Ovary (tissue), 9 donors: ENCODE data around the gene UBE2I. TPM values are rescaled to one million over a fixed set of nuclear protein-coding genes. Genes with fewer than 3 reads are reported as not detected.

Experiments
- DNase-seq, 5 donors: peaks; one replicate each; pipeline ENCODE4 v3.0.0-alpha.2; 2019 to 2020
- H3K27ac ChIP-seq, 2 donors: fragments of 200-600 bp; one replicate each; pipeline versions ENCODE4 v1.5.1 to v1.8.0; 2019 to 2022
- H3K27me3 ChIP-seq: fragments of 200-600 bp; one replicate; pipeline ENCODE4 v1.8.0; 2022
- H3K36me3 ChIP-seq: fragments of 200-600 bp; sonication (generic); one replicate; pipeline ENCODE4 v1.5.1; 2019
- H3K4me1 ChIP-seq: one replicate; pipeline ENCODE4 v1.8.1; 2013; ENCODE audit warnings: mild to moderate bottlenecking, moderate library complexity; ENCODE audit not compliant: insufficient read depth
- H3K4me3 ChIP-seq: fragments of 200-600 bp; sonication (generic); one replicate; pipeline ENCODE4 v1.5.1; 2017
- H3K9me3 ChIP-seq, 2 donors: fragments of 200-600 bp in 1 of 2; sonication (generic) in 1 of 2; one replicate each; pipeline versions ENCODE4 v1.5.1 to v1.8.1; 2013 to 2019; ENCODE audit warnings: mild to moderate bottlenecking in 1 of 2, moderate library complexity in 1 of 2
- EP300 ChIP-seq: sonication (generic); formaldehyde crosslinking; IDR thresholded peaks from one replicate; pipeline ENCODE4 v1.6.1; 2017; ENCODE audit warnings: antibody characterized with exemption
- POLR2A ChIP-seq: fragments of 450-650 bp; IDR thresholded peaks from one replicate; pipeline ENCODE4 v1.6.1; 2017; ENCODE audit warnings: antibody characterized with exemption, mild to moderate bottlenecking, moderate library complexity
- WGBS, 3 donors: extraction: QIAGEN DNeasy Blood & Tissue Kit in 1 of 3; methylation state at CpG; one replicate each; pipeline versions ENCODE4 v1.1.5 to v1.1.7; 2013 to 2017; 5-methylcytosine and 5-hydroxymethylcytosine counted together
- intact Hi-C, 4 donors: fragments of 100-400 bp; cut with DNase I; formaldehyde crosslinking; loops; one replicate each; pipeline versions ENCODE4 v1.11.0 to v1.15.1; 2022 to 2023
- polyA plus RNA-seq, 2 donors: library from polyadenylated mRNA; stranded (reverse); fragments of 200-250 nt in 1 of 2; fragments of 350-450 nt in 1 of 2; fragmentation: Illumina TruSeq in 1 of 2; extraction: RNeasy Lipid Tissue Mini Kit (QIAGEN cat#74804) in 1 of 2; gene quantifications; one replicate each; pipeline ENCODE4 v1.2.3, GENCODE V29; 2013 to 2014
- total RNA-seq, 7 donors: library from RNA; depleted of rRNA in 2 of 7; stranded (reverse); fragments of >200 nt in 2 of 7; fragmentation: NEBNext Ultra II Directional in 3 of 7; extraction: Animal tissue kit (Norgen Biotek cat#: 25700) in 3 of 7; gene quantifications; one replicate each; pipeline versions ENCODE4 v1.1.0 to v1.2.4, GENCODE V29; 2016 to 2023
- TF ChIP-seq, protein P1 (sequence below), 3 donors: fragments of 450-650 bp in 2 of 3; fragments of 200-600 bp in 1 of 3; IDR thresholded peaks; one replicate each; pipeline versions ENCODE4 v1.5.1 to v1.8.0; 2016 to 2022; ENCODE audit warnings: antibody characterized with exemption in 3 of 3, mild to moderate bottlenecking in 1 of 3
- donor health status: DM: no; HTN: no; CAD: no; lungs with moderate emphysema.
- donor health status: DM: no; HTN: no; CAD: no.
- donor health status: Bipolar disorder and iron deficiency.
- donor health status: DM: yes; HTN: yes; CAD: no.
- donor health status: DM: no; HTN: no; CAD: no.
- donor health status: DM: yes; HTN: yes; CAD: no.

The UBE2I gene
- total and polyA plus RNA-seq, 9 donors = 63.9 to 258 (median 145) TPM

DNA sequence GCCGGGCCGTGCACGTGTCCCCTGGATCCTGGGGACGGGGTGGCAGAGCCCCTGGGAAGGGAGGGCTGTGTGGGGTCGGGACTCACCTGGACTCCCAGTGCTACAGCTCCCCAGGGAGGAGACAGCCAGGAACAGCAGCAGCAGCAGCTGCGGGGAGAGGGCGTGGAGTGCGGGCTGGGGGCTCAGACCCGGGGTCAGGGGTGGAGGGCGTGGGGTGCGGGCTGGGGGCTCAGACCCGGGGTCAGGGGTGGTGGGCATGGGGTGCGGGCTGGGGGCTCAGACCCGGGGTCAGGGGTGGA lies 32.9 kb upstream of the UBE2I start:
- no peaks in the 10 kb centered on the region for H3K27me3 ChIP-seq
- WGBS, 3 donors = 70 to 78% (median 73%) methylated on average over 10 to 14 of the region's 14 CpGs
- intact Hi-C loops = no loop called here

DNA sequence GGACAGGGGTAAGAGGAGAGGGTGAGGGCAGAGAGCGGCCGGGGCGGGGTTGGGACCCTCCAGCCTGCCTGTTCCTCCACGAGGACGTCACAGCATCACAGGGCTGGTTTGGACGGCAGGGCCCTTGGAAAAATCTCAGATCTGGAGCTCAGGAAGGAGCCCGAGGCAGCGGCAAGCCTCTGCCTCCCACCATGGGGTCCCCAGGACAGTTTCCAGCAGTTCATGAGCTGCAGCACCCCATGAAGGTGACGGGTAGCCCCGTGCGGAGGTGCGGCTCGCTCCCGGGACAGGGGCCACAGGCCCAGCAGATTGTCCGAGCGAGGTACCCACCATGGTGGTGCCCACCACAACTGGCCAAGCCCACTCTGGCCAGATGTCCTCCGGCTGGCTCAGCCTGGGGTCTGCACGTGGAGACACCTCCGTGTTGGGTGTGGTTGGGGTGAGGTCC lies 32.3 kb upstream of the UBE2I start:
- Histone ChIP-seq H3K27me3 (no peaks in the 10 kb centered on the region), H3K4me3 (no peak overlapping the region), H3K36me3 (no peaks in the 10 kb centered on the region), H3K9me3 (no peaks in the 10 kb centered on the region), H3K4me1 (no peaks in the 10 kb centered on the region), H3K27ac (no peak overlapping the region)
- intact Hi-C loops = no loop called here
- DNase-seq = no peak
- WGBS, 3 donors = 66 to 76% (median 72%) methylated on average over 16 to 19 of the region's 19 CpGs
- no peak for TF ChIP-seq EP300
- TF ChIP-seq, protein P1, sequence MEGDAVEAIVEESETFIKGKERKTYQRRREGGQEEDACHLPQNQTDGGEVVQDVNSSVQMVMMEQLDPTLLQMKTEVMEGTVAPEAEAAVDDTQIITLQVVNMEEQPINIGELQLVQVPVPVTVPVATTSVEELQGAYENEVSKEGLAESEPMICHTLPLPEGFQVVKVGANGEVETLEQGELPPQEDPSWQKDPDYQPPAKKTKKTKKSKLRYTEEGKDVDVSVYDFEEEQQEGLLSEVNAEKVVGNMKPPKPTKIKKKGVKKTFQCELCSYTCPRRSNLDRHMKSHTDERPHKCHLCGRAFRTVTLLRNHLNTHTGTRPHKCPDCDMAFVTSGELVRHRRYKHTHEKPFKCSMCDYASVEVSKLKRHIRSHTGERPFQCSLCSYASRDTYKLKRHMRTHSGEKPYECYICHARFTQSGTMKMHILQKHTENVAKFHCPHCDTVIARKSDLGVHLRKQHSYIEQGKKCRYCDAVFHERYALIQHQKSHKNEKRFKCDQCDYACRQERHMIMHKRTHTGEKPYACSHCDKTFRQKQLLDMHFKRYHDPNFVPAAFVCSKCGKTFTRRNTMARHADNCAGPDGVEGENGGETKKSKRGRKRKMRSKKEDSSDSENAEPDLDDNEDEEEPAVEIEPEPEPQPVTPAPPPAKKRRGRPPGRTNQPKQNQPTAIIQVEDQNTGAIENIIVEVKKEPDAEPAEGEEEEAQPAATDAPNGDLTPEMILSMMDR (IDR thresholded peaks at IDR 0.05) = no peak
- TF ChIP-seq POLR2A = no peak

More for the DNA sequence above, 32.9 kb upstream of the UBE2I start:
- no peak overlapping the region for H3K4me3 ChIP-seq
- H3K9me3 ChIP-seq = no peaks in the 10 kb centered on the region
- no peak for TF ChIP-seq POLR2A
- TF ChIP-seq, protein P1 (IDR thresholded peaks at IDR 0.05) = no peak
- no peak for TF ChIP-seq EP300
- no peak for DNase-seq
- H3K27ac ChIP-seq = no peak overlapping the region
- H3K36me3 ChIP-seq = no peaks in the 10 kb centered on the region
- H3K4me1 ChIP-seq = no peaks in the 10 kb centered on the region

DNA sequence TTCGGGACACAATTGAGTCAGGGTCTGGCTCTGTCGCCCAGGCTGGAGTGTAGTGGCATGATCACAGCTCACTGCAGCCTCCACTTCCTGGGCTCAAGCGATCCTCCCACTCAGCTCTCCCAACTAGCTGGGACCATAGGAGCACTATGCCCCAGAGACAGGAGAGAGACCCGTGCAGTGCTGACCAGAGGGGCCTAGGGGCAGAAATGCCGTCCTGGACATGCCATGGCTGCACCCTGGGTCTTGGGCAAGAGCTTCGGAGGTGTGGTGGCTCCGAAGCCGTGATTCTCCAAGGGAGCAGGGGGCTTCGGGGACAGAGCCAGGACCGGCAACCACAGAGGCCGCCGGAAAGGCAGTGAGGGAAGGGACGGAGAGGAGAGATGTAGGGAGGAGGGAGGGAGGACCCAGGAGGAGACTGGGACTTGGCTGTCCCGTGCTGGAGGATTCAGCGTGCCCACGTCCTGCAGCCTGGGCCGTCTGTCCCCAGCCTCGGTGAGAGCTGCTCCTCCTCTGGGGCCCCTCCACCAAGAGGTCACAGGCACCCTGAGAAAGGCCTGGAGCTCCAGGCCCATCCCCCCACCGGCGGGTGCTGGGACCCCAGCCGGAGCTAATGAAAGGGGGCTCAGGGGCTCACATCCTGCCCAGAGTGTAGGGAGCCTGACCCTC lies 31.7 kb upstream of the UBE2I start:
- intact Hi-C loops = no loop called here
- Histone ChIP-seq H3K27me3 (no peaks in the 10 kb centered on the region), H3K4me1 (no peaks in the 10 kb centered on the region), H3K36me3 (no peaks in the 10 kb centered on the region), H3K9me3 (no peaks in the 10 kb centered on the region), H3K4me3 (no peak overlapping the region), H3K27ac (no peak overlapping the region)
- DNase-seq = no peak
- TF ChIP-seq EP300 (no peak), POLR2A (no peak)
- TF ChIP-seq, protein P1 (IDR thresholded peaks at IDR 0.05) = no peak
- WGBS, 3 donors = 35 to 51% (median 37%) methylated on average over 20 to 21 of the region's 21 CpGs

DNA sequence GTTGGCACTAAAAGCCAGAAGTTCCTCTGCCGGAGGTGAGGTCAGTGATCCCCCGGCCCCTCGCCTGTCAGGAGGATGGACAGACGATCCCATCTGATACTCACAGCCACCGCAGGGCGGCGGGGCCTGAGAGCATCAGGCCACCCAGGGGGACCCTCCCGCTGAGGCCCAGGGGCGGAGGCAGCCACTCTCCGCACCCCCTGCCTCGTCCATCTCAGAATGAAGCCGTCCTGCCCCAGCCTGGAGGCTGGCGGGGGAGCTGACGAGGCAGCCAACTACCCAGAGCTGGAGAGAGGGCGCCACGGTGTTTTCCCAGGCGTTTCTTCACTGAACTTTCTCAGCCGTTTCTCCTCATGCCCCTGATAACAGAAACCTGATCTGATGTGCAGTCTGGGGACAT lies 31.0 kb upstream of the UBE2I start:
- H3K27me3 ChIP-seq = no peaks in the 10 kb centered on the region

More for the DNA sequence above, 31.0 kb upstream of the UBE2I start:
- no peaks in the 10 kb centered on the region for H3K4me1 ChIP-seq
- TF ChIP-seq, protein P1 (IDR thresholded peaks at IDR 0.05) = no peak
- TF ChIP-seq EP300 (no peak), POLR2A (no peak)
- no peak for DNase-seq
- H3K9me3 ChIP-seq = no peaks in the 10 kb centered on the region
- no peak overlapping the region for H3K27ac ChIP-seq
- 12 to 27% (median 24%) methylated on average over 11 to 18 of the region's 18 CpGs for WGBS, 3 donors
- no peaks in the 10 kb centered on the region for H3K36me3 ChIP-seq
- no peak overlapping the region for H3K4me3 ChIP-seq
- intact Hi-C loops = no loop called here
